HG02973 (cell line): ENCODE measurements around the gene ANKRD29.
"Not testable (repeated sequence)": the region's sequence is repeated elsewhere in the genome, so short reads cannot be mapped to it uniquely, and the experiment has no call there.

ENCODE experiments used
- ATAC-seq: cut with Tn5 transposase; IDR thresholded peaks from one replicate; pipeline ENCODE4 v1.9.1; 2021; ENCODE audit warnings: moderate library complexity; ENCODE audit not compliant: unreplicated experiment

ANKRD29 gene

DNA sequence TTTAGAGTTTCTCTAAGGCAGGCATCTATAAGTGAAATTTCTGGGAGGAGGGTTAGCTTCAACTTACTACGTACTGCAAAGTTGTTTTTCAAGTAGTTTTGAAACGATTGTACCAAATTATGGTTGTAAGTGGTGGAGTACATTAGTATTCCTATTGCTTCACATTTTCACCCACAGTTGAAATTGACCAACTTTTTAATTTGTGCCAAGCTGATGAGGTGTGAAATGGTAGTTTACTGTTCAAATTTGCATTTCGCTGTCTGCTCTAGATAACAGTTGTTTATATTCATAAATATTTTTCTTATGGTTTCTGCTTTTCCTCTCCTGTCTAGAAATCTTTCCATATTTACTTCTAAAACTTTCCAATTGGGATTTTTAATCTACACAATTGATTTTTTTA, 95.0 kb downstream of the ANKRD29 start:
- ATAC-seq: no peak

DNA sequence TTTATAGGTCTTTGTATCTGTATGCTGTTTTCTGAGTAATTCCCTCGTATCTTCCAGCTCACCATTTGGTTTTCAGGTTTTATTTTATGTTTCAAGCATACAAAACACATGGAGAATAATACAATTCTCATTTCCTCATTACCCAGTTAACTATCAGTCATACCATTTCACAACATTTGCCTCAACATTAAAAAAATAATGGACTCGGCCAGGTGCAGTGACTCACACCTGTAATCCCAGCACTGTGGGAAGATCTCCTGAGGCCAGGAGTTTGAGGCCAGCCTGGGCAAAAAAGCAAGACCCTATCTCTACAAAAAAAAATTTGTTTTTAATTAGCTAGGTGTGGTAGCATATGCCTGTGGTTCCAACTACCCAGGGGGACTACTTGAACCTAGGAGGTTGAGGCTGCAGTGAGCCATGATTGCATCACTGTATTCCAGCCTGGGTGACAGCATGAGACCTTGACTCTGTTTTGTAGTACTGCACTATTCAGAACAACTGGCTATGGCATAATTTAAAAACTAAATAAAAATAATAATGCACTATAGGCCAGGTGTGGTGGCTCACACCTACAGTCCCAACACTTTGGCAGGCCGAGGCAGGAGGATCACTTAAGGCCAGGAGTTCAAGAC, 96.7 kb downstream of the ANKRD29 start:
- no peak for ATAC-seq

DNA sequence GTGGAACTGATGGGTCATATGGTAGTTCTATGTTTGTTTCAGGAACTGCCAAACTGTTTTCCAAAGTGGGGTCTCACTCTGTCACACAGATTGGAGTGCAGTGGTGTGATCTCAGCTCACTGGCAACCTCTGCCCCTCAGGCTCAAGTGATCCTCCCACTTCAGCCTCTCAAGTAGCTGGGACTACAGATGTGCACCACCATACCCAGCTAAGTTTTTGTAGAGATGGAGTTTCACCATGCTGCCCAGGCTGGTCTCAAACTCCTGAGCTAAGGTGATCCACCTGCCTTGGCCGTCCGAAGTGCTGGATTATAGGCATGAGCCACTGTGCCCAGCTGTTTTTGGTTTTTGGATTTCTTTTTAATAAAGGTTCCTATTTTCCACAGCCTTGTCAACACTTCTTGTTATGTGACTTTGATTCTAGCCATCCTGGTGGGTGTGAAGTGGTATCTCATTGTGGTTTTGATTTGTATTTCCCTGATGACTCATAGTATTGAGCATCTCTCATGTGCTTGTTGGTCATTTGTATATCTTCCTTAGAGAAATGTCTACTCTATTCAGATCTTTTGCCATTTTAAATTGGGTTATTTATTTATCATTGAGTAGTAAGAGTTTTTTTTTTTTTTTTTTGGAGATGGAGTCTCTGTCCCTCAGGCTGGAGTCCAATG, 99.2 kb downstream of the ANKRD29 start:
- ATAC-seq: no peak

DNA sequence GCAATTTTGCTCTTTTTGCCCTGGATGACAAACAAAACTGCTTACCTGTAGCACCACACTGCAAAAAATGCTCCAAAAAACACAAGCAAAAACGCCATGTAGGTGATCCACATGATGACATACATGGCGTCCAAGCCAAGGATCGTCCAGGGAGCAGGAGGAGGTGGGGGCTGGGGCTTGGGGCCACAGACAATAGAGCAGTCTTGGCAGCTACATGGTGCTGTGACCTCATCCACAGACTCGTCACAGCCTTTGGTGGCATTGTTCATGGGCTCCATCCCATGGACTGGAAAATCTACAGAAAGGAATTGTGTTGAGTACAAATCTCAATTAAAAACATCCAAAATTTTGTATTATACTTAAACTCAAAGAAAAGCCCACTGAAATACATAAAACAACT, 102.5 kb downstream of the ANKRD29 start:
- no peak for ATAC-seq

DNA sequence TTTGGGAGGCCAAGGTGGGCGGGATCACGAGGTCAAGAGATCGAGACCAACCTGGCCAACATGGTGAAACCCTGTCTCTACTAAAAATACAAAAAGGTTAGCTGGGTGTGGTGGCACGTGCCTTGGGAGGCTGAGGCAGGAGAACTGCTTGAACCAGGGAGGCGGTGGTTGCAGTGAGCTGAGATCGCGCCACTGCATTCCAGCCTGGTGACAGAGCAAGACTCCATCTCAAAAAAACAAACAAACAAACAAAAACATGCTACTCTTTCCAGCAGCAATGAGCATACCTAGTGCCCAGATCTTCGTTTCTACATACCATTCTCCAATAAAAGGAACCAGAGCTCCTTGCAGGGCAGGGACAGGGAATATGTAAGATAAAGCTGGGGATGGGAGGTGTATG, 105.2 kb downstream of the ANKRD29 start:
- ATAC-seq: not testable (repeated sequence)

DNA sequence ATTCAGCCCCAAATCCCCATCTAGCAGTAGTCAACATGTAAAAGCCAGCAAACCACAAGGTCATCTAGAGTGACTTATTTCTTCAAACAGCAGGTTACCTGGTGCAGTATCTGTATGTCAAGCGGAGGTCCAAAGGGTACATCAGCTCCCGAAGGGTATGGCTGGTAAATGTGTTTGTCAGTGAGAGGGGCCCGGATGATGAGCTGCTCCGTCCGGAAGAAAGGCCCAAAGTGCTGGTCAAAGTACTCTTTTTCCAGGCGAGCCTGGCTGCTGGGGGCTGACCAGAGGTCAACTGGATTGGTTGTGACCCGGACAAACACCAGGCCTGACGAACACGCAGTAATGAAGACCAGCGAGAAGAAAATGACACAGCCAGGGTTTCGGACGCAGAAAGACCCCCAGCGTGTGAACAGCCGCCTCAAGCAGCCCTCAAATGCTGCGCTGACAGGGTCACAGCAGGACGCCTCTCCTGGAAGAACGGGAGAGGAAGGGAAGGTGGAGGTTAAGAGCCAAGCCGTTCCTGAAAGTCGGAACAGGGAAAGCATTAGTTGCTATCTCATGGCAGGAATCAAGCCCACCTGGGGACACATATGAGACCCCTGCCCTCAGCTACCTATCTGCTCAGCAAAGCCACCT, 106.4 kb downstream of the ANKRD29 start:
- ATAC-seq: no peak

DNA sequence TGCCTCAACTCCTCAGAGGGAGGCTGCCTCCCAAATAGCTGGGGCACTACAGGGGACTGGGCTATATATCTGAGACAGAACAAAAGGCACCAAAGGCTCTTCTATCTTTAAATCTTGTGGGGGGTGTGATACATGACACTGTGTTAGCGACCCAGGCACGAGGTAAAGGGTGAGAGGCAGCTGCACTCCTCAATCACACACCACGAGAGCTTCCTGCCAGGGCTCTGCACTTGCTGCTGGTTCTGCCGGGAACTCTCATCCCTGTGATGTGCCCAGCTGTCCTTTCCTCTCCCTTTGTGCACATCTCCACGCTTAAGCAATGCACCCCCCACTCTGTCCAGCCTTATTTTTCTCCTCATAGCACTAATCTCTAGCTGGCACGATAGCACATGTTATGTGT, 108.8 kb downstream of the ANKRD29 start:
- no peak for ATAC-seq

DNA sequence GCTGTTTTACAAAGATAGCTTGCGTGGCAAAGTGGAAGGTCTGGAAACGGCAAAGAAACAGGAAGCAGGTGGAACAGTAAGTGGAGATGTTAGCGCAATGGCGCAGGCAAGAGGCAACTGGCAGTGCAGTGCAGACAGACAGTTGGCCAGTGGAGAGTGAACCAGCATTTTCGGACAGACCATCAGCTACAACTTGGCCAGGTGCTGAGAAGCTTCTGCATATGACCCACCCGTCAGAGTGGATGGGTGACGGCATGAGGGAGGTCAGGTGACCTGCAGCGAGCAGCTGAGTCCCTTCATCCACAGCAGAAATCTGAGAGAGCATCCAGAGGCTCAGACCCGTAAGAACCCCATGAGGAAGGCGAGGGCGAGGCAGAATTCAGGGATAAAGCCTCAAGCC, 110.2 kb downstream of the ANKRD29 start:
- no peak for ATAC-seq

DNA sequence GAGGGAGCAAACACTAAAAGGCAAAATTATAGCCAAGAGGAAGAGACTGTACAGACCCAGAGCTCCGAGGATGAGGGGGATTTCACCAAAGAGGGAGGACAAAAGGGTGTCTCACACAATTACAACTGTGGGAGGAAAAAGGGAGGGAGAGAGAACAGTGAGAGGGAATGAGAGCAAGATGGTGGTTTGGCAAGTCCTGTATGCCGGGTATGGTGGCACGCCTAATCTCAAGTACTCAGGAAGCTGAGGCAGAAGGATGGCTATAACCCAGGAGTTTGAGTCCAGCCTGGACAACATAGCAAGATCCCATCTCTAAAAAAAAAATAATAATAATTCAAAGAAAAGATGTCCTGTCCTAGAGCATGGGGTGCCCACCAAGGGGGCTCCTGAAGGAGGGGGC, 110.7 kb downstream of the ANKRD29 start:
- no peak for ATAC-seq

DNA sequence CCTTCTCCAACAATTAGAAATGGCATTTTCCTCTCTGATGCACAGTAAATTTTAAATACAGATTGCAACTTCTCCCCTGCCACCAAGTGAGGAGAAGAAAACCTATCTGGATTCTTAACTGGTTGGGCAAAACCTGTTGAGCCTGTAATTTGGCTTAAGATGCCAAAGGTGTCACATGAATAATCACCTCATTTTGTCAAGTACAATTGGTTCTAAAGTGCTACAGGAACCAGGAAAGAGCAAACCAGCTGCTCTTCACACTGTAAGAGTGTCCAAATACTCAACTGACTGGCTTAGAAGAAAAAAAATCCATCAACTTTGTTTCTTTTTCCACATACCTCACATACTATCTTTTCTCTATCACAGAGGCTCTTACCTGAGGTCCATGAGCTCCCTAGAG, 111.8 kb downstream of the ANKRD29 start:
- ATAC-seq: no peak
